NCI-H146 (cell line): ENCODE results near the gene ABHD4.
"Not testable (repeated sequence)": the region's sequence is repeated elsewhere in the genome, so short reads cannot be mapped to it uniquely, and the experiment has no call there.

Experiments used
- DNase-seq: peaks from one replicate; lab custom pipeline; 2025; lab: John Stamatoyannopoulos, UW

Gene ABHD4

GRCh38 chr14:22589096-22589839 lies 8.8 kb upstream of the ABHD4 start, which contains the start of gene DAD1:
DAD1 (minus strand) TSS chr14:22589224; CDS start chr14:22589157, 67 bp downstream.
- peak; percentile 98 for DNase-seq

DNA sequence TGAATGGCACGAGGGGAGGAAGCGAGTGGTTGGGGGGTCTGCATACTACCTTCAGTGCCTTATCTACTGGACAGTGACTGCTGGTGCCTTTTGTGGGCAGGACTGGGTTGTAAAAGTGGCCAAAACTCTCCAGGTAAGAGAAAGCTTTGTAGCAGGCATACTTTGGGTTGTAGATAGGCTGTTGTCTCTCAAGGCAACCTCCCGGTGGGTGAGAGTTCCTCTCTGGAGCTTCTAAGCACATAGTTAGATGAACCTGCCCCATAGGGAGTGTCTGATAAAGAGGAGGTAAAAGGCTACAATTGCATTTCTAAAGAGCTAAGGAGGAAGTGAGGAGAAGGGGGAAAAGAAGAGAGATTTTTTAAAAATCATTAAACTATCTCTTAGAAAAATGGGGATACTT lies 4.9 kb upstream of the ABHD4 start:
- DNase-seq, result no peak

DNA sequence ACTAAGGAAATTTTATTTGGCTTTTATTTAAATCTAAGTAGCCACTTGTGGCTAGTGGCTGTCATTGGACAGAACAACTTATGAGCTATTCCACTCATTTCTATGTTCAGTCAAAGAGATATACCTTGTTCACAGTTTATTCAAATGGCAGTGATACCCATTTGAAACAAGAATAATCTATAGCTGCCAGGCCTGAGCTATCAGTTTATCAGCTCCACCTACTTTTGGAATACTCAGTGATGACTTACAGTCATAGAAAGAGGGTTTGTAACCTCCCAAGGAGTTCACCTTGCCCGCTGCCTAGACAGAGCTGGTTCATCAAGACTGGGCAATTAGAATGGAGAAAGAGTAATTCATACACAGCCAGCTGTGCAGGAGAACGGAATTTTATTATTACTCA lies 4.5 kb upstream of the ABHD4 start:
- DNase-seq, result no peak

GRCh38 chr14:22594156-22594716 lies 3.9 kb upstream of the ABHD4 start:
- DNase-seq, result no peak

DNA sequence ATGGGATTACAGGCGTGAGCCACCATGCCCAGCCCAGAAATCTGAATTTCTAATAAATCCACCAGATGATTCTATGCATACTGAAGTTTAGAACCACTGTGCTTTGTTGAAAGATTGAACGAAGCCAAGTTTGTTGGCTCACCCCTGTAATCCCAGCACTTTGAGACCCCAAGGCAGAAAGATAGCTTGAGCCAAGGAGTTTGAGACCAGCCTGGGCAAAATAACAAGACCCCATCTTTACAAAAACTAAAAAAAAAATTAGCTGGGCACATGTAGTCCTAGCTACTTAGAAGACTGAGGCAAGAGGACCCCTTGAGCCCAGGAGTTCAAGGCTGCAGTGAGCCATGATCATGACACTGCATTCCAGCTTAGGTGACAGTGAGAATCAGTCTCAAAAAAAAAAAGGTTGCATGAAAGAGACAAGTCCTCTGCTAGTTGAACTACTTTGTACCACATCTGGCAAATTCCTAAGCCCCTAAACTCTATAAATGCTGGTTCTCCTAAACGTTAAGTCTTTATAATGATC lies 1.7 kb upstream of the ABHD4 start:
- no peak for DNase-seq

- DNase-seq, result no peak
These were observed 835 bp upstream of the ABHD4 start for GRCh38 chr14:22597265-22597664.

DNA sequence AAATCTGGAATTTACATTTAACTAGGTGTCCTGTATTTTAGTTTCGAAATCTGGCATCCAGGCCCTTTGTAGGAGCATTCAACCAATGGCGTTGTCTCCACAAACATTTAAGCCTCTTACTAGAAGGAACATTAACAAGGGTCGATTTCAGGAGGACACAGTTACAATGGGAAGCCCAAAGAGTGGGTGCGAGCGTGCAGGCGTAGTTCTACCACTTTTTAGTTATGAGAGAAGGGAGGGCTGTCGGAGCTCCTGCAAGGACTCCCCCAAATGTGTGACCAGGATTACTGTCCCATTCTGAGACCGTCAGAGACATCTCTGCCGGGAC lies 365 bp upstream of the ABHD4 start:
- DNase-seq, result no peak

- no peak for DNase-seq
These were observed 770 bp downstream of the ABHD4 start for GRCh38 chr14:22598896-22599244.

GRCh38 chr14:22599349-22599748 lies 1.2 kb downstream of the ABHD4 start:
- DNase-seq, result no peak

GRCh38 chr14:22600027-22600426 lies 1.9 kb downstream of the ABHD4 start:
- DNase-seq, result no peak

DNA sequence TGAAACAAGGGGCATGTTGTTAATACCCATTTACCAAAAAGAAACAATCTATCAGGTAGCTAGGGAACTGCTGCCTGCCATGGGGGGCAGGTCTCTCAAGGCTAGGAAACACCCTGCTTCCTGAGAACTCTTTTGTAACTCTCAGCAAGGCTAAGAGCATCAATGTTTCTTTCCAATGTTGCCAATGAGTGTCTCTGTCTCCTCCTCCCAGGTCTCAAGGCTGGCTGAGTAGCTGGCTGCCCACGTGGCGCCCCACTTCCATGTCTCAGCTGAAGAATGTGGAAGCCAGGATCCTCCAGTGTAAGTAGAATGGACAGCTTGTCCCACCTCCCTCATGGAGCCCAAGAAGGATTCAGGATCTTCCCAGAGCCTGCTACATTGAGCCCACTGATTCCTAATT lies 3.4 kb downstream of the ABHD4 start:
- no peak for DNase-seq

- no peak for DNase-seq
These were observed 3.9 kb downstream of the ABHD4 start for GRCh38 chr14:22601996-22602395.

GRCh38 chr14:22602862-22603261 lies 4.8 kb downstream of the ABHD4 start:
- DNase-seq, result no peak

GRCh38 chr14:22606380-22606779 lies 8.3 kb downstream of the ABHD4 start:
- DNase-seq, result peak; percentile 67

DNA sequence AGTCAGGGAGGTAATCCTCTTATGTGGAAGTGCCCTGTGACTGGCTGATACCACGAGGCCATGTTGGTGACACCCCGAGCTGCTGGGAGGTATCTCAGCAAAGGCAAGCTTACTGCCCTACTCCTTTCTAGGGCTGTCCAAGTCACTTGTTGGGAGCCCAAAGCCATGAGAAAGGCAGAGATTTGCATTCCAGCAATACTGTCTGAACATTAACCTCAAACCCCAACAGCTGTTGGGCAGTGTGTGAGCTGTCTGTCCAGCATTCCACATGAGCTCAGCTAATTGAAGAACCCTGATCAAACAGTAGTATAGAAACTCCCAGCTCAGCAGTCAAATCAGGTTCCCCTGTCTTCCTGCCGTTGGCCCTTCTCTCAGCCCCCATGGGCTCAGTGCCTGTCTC lies 9.2 kb downstream of the ABHD4 start:
- no peak for DNase-seq

- no peak for DNase-seq
These were observed 12.8 kb downstream of the ABHD4 start for GRCh38 chr14:22610931-22611330.

DNA sequence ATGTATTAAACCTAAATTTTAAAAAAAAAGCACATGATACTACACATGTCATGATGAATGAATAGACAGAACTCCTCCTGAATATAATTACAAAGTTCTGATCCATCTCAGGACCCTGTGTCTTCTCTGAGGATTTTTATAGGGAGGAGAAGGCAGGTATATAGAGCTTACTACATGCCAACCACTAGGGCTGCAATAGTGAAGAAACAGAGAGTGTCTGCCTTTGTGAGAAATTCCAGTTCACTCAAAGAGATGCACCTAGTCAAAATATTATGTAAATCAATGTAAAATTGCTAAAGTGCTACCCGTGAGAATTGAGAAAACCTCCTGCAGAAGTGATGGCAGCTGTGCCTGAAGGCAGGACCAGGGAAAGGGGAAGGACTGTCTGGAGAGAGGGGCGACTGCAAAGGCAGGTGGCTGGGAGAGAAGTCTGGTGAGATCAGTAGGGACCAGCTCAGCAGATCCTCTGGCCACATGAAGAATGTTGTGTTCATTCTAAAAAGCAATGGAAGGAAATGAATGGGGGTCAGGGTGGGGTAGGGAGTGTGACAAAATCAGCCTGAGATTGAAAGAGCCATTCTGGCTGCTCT lies 15.1 kb downstream of the ABHD4 start:
- DNase-seq, result no peak

- no peak for DNase-seq
These were observed 15.7 kb downstream of the ABHD4 start for GRCh38 chr14:22613736-22614239.

GRCh38 chr14:22614240-22614799 lies 16.2 kb downstream of the ABHD4 start:
- no peak for DNase-seq

- not testable (repeated sequence) for DNase-seq
These were observed 17.7 kb downstream of the ABHD4 start for GRCh38 chr14:22615765-22616164.

DNA sequence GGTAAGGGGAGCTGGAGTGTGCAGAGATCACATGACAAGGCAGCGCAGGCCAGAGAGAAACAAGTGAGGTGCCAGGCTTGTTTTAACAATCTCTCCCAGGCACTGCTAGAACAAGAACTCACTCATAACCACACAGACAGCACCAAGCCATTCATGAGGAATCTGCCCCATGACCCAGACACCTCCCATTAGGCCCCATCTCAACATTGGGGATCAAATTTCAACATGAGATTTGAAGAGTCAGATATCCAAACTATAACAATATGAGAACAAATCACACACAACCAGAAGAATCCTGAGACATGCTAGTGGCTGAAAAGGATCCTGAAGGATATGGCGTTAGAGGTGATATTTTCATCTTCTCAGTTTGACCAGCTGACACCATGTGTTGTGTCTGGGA lies 24.2 kb downstream of the ABHD4 start:
- no peak for DNase-seq

- no peak for DNase-seq
These were observed 24.9 kb downstream of the ABHD4 start for GRCh38 chr14:22623047-22623446.

DNA sequence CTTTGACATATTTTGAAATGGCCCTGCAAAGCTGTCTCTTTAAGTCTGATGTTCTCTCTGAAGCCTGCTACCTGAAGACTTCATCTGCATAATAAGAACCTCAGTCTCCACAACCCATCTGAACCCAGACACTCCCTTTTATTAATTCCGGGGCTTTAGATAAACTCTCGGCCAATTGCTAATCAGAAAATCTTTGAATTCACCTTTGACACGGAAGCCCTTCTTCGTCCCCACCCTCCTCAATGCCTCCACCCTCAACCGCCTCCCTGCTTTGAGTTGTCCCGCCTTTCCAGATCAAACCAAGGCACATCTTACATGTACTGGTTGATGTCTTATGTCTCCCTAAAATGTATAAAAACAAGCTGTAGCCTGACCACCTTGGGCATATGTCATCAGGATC lies 28.5 kb downstream of the ABHD4 start:
- no peak for DNase-seq
